SK-N-SH treated with all-trans-retinoic acid at 6 μM for 48 hours (cell line): ENCODE measurements around the gene PSORS1C1.

ENCODE experiments used
- BACH2 ChIP-seq: fragments of 250-450 bp; sonication (Bioruptor Pico); IDR thresholded peaks from 2 replicates; pipeline ENCODE4 v1.9.0; 2021; ENCODE audit warnings: mild to moderate bottlenecking, borderline replicate concordance
- CSDC2 ChIP-seq: fragments of 250-450 bp; sonication (Bioruptor Pico); IDR thresholded peaks from 2 replicates; pipeline ENCODE4 v1.5.0; 2020; ENCODE audit warnings: mild to moderate bottlenecking, moderate library complexity
- ISL1 ChIP-seq: fragments of 250-450 bp; sonication (Bioruptor Pico); IDR thresholded peaks from 2 replicates; pipeline ENCODE4 v2.1.2; 2022; ENCODE audit warnings: mild to moderate bottlenecking, moderate library complexity
- SNAI2 ChIP-seq: fragments of 250-450 bp; sonication (Bioruptor Pico); IDR thresholded peaks from 2 replicates; pipeline ENCODE4 v1.5.0; 2020; ENCODE audit warnings: mild to moderate bottlenecking, moderate library complexity
- ZFP30 ChIP-seq: fragments of 450-650 bp; formaldehyde crosslinking; IDR thresholded peaks from 2 replicates; pipeline ENCODE4 v1.5.0; 2022; ENCODE audit warnings: mild to moderate bottlenecking, moderate library complexity
- ZNF70 ChIP-seq: fragments of 450-650 bp; formaldehyde crosslinking; IDR thresholded peaks from 2 replicates; pipeline ENCODE4 v1.5.0; 2020; ENCODE audit warnings: mild to moderate bottlenecking, moderate library complexity
- TF ChIP-seq, protein P1 (sequence below): fragments of 250-450 bp; sonication (Bioruptor Pico); IDR thresholded peaks from 2 replicates; pipeline ENCODE4 v1.8.0; 2020; ENCODE audit warnings: mild to moderate bottlenecking, moderate library complexity, borderline replicate concordance

- TF ChIP-seq CSDC2 (no peak), ZFP30 (CRISPR knock-in tag) (no peak), ISL1 (CRISPR knock-in tag) (no peak), ZNF70 (CRISPR knock-in tag) (no peak), BACH2 (no peak), SNAI2 (CRISPR knock-in tag) (no peak)
- TF ChIP-seq, protein P1, sequence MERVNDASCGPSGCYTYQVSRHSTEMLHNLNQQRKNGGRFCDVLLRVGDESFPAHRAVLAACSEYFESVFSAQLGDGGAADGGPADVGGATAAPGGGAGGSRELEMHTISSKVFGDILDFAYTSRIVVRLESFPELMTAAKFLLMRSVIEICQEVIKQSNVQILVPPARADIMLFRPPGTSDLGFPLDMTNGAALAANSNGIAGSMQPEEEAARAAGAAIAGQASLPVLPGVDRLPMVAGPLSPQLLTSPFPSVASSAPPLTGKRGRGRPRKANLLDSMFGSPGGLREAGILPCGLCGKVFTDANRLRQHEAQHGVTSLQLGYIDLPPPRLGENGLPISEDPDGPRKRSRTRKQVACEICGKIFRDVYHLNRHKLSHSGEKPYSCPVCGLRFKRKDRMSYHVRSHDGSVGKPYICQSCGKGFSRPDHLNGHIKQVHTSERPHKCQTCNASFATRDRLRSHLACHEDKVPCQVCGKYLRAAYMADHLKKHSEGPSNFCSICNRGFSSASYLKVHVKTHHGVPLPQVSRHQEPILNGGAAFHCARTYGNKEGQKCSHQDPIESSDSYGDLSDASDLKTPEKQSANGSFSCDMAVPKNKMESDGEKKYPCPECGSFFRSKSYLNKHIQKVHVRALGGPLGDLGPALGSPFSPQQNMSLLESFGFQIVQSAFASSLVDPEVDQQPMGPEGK, result no peak
Observed at GRCh38 chr6:31125162-31125561, 10.6 kb downstream of the PSORS1C1 start.
